Activated CD4-positive, alpha-beta memory T cell treated with anti-CD3 and anti-CD28 coated beads for 36 hours (primary cell): ENCODE measurements around the gene NUBPL. TPM values are rescaled to one million over a fixed set of nuclear protein-coding genes. Genes with fewer than 3 reads are reported as not detected.
"Not testable (repeated sequence)": the region's sequence is repeated elsewhere in the genome, so short reads cannot be mapped to it uniquely, and the experiment has no call there.

ENCODE experiments used
- CTCF ChIA-PET: fragments of 350-600 bp; sonication (Branson Sonifier 250); formaldehyde crosslinking; loops from one replicate; lab custom pipeline; 2021; ENCODE audit warnings: antibody characterized with exemption, inconsistent platforms; lab: Charles Lee
- POLR2A ChIA-PET: fragments of 350-600 bp; sonication (Branson Sonifier 250); formaldehyde crosslinking; loops from one replicate; lab custom pipeline; 2021; ENCODE audit warnings: antibody characterized with exemption; lab: Charles Lee
- DNase-seq: peaks from one replicate; pipeline ENCODE4 v3.0.0-alpha.2; 2020
- H3K27ac Mint-ChIP-seq: one replicate; pipeline ENCODE4 v1.8.0; 2021; ENCODE audit warnings: mixed read lengths
- H3K27me3 Mint-ChIP-seq: one replicate; pipeline ENCODE4 v1.8.0; 2021; ENCODE audit warnings: mixed read lengths
- H3K36me3 Mint-ChIP-seq: one replicate; pipeline ENCODE4 v1.8.0; 2021; ENCODE audit warnings: mixed read lengths
- H3K4me1 Mint-ChIP-seq: one replicate; pipeline ENCODE4 v1.8.0; 2021; ENCODE audit warnings: low read depth, mixed read lengths
- H3K4me3 Mint-ChIP-seq: one replicate; pipeline ENCODE4 v1.8.0; 2021; ENCODE audit warnings: mild to moderate bottlenecking, mixed read lengths
- H3K9me3 Mint-ChIP-seq: one replicate; pipeline ENCODE4 v1.8.0; 2021; ENCODE audit warnings: mixed read lengths
- intact Hi-C: fragments of 100-400 bp; cut with micrococcal nuclease; formaldehyde crosslinking; loops from one replicate; pipeline ENCODE4 v1.15.1; 2023
- total RNA-seq, 2 experiments: library from RNA; stranded (reverse); gene quantifications; one replicate each; pipeline ENCODE4 v1.2.3, GENCODE V29; 2021

Gene NUBPL
- total RNA-seq, 2 experiments from 2014 or later: 6.9 to 9.1 TPM

- DNase-seq: no peak
- ChIA-PET POLR2A (no interaction called here), CTCF (no interaction called here)
- no peaks in the 10 kb centered on the region for H3K9me3 Mint-ChIP-seq
- intact Hi-C loops: no loop called here
- no peaks in the 10 kb centered on the region for H3K27me3 Mint-ChIP-seq
- H3K36me3 Mint-ChIP-seq: peaks cover 7% of the 10 kb centered on the region
- no peak overlapping the region for H3K27ac Mint-ChIP-seq
- peaks cover 6% of the 10 kb centered on the region for H3K4me1 Mint-ChIP-seq
- no peak overlapping the region for H3K4me3 Mint-ChIP-seq
Measured at GRCh38 chr14:31580234-31580633, 19.0 kb downstream of the NUBPL start.

- ChIA-PET POLR2A (interaction anchor here (0.6 kb wide), 1 partner anchor 20 kb away, joined by 5 read pairs; no protein-coding TSS in a partner anchor), CTCF (no interaction called here)
- Mint-ChIP-seq H3K4me1 (no peaks in the 10 kb centered on the region), H3K36me3 (no peaks in the 10 kb centered on the region), H3K4me3 (no peak overlapping the region), H3K9me3 (no peaks in the 10 kb centered on the region), H3K27ac (no peak overlapping the region), H3K27me3 (no peaks in the 10 kb centered on the region)
- DNase-seq: no peak
- intact Hi-C loops: no loop called here
Measured at GRCh38 chr14:31582286-31582691, 21.1 kb downstream of the NUBPL start.

GRCh38 chr14:31582836-31583452, 21.7 kb downstream of the NUBPL start:
- Mint-ChIP-seq H3K36me3 (no peaks in the 10 kb centered on the region), H3K27ac (no peak overlapping the region), H3K27me3 (no peaks in the 10 kb centered on the region), H3K4me3 (no peak overlapping the region), H3K9me3 (no peaks in the 10 kb centered on the region), H3K4me1 (no peaks in the 10 kb centered on the region)
- CTCF ChIA-PET: no interaction called here
- POLR2A ChIA-PET: interaction anchor here (0.6 kb wide), 1 partner anchor 21 kb away, joined by 5 read pairs; no protein-coding TSS in a partner anchor
- intact Hi-C loops: no loop called here
- no peak for DNase-seq

GRCh38 chr14:31590206-31590605, 29.0 kb downstream of the NUBPL start:
- H3K36me3 Mint-ChIP-seq: no peaks in the 10 kb centered on the region
- DNase-seq: no peak
- H3K4me3 Mint-ChIP-seq: no peak overlapping the region
- no peaks in the 10 kb centered on the region for H3K4me1 Mint-ChIP-seq
- POLR2A ChIA-PET: no interaction called here
- CTCF ChIA-PET: no interaction called here
- no peak overlapping the region for H3K27ac Mint-ChIP-seq
- H3K9me3 Mint-ChIP-seq: no peaks in the 10 kb centered on the region
- H3K27me3 Mint-ChIP-seq: no peaks in the 10 kb centered on the region
- intact Hi-C loops: no loop called here

GRCh38 chr14:31592122-31592521, 30.9 kb downstream of the NUBPL start:
- Mint-ChIP-seq H3K4me1 (no peaks in the 10 kb centered on the region), H3K4me3 (no peak overlapping the region), H3K27ac (no peak overlapping the region), H3K36me3 (no peaks in the 10 kb centered on the region), H3K9me3 (no peaks in the 10 kb centered on the region), H3K27me3 (no peaks in the 10 kb centered on the region)
- ChIA-PET CTCF (no interaction called here), POLR2A (interaction anchor here (0.6 kb wide), 1 partner anchor 235 kb away, joined by 4 read pairs; no protein-coding TSS in a partner anchor)
- intact Hi-C loops: no loop called here
- no peak for DNase-seq

- Mint-ChIP-seq H3K4me1 (no peaks in the 10 kb centered on the region), H3K4me3 (no peak overlapping the region), H3K36me3 (no peaks in the 10 kb centered on the region), H3K27ac (no peak overlapping the region), H3K27me3 (no peaks in the 10 kb centered on the region), H3K9me3 (no peaks in the 10 kb centered on the region)
- intact Hi-C loops: no loop called here
- ChIA-PET CTCF (no interaction called here), POLR2A (interaction anchor here (0.6 kb wide), 1 partner anchor 235 kb away, joined by 4 read pairs; no protein-coding TSS in a partner anchor)
- DNase-seq: no peak
Measured at GRCh38 chr14:31592631-31593030, 31.4 kb downstream of the NUBPL start.

- Mint-ChIP-seq H3K4me1 (no peaks in the 10 kb centered on the region), H3K27ac (no peak overlapping the region), H3K4me3 (no peak overlapping the region), H3K27me3 (no peaks in the 10 kb centered on the region), H3K9me3 (peaks cover 6% of the 10 kb centered on the region), H3K36me3 (peaks cover 15% of the 10 kb centered on the region)
- no peak for DNase-seq
- POLR2A ChIA-PET: no interaction called here
- CTCF ChIA-PET: no interaction called here
- intact Hi-C loops: no loop called here
Measured at GRCh38 chr14:31596342-31597095, 35.3 kb downstream of the NUBPL start.

- no peak for DNase-seq
- no peaks in the 10 kb centered on the region for H3K27me3 Mint-ChIP-seq
- ChIA-PET CTCF (no interaction called here), POLR2A (no interaction called here)
- H3K4me3 Mint-ChIP-seq: no peak overlapping the region
- peaks cover 19% of the 10 kb centered on the region for H3K36me3 Mint-ChIP-seq
- no peaks in the 10 kb centered on the region for H3K4me1 Mint-ChIP-seq
- intact Hi-C loops: no loop called here
- peaks cover 14% of the 10 kb centered on the region for H3K9me3 Mint-ChIP-seq
- no peak overlapping the region for H3K27ac Mint-ChIP-seq
Measured at GRCh38 chr14:31605702-31606101, 44.5 kb downstream of the NUBPL start.

- H3K9me3 Mint-ChIP-seq: peaks cover 39% of the 10 kb centered on the region
- no peak overlapping the region for H3K4me3 Mint-ChIP-seq
- CTCF ChIA-PET: no interaction called here
- intact Hi-C loops: no loop called here
- no peaks in the 10 kb centered on the region for H3K4me1 Mint-ChIP-seq
- POLR2A ChIA-PET: no interaction called here
- peaks cover 14% of the 10 kb centered on the region for H3K36me3 Mint-ChIP-seq
- H3K27me3 Mint-ChIP-seq: no peaks in the 10 kb centered on the region
- no peak for DNase-seq
- no peak overlapping the region for H3K27ac Mint-ChIP-seq
Measured at GRCh38 chr14:31611778-31612433, 50.7 kb downstream of the NUBPL start.

GRCh38 chr14:31613188-31613587, 52.0 kb downstream of the NUBPL start:
- no peak overlapping the region for H3K27ac Mint-ChIP-seq
- H3K27me3 Mint-ChIP-seq: no peaks in the 10 kb centered on the region
- intact Hi-C loops: no loop called here
- no peak overlapping the region for H3K4me3 Mint-ChIP-seq
- peaks cover 14% of the 10 kb centered on the region for H3K36me3 Mint-ChIP-seq
- H3K9me3 Mint-ChIP-seq: peaks cover 39% of the 10 kb centered on the region
- ChIA-PET POLR2A (no interaction called here), CTCF (no interaction called here)
- no peaks in the 10 kb centered on the region for H3K4me1 Mint-ChIP-seq
- DNase-seq: no peak

- H3K27ac Mint-ChIP-seq, H3K4me3 Mint-ChIP-seq, H3K27me3 Mint-ChIP-seq, POLR2A ChIA-PET, H3K4me1 Mint-ChIP-seq, CTCF ChIA-PET, intact Hi-C loops, DNase-seq: not testable (repeated sequence)
- Mint-ChIP-seq H3K36me3 (peaks cover 63% of the 10 kb centered on the region), H3K9me3 (peaks cover 55% of the 10 kb centered on the region)
Measured at GRCh38 chr14:31618884-31619283, 57.7 kb downstream of the NUBPL start.

- ChIA-PET CTCF (no interaction called here), POLR2A (no interaction called here)
- Mint-ChIP-seq H3K36me3 (peaks cover 67% of the 10 kb centered on the region), H3K4me1 (no peaks in the 10 kb centered on the region), H3K4me3 (no peak overlapping the region), H3K27me3 (no peaks in the 10 kb centered on the region), H3K27ac (no peak overlapping the region), H3K9me3 (peaks cover 56% of the 10 kb centered on the region)
- intact Hi-C loops: no loop called here
- DNase-seq: no peak
Measured at GRCh38 chr14:31619440-31619839, 58.2 kb downstream of the NUBPL start.
